HepG2 (cell line): ENCODE results near the gene SECTM1. TPM values are rescaled to one million over a fixed set of nuclear protein-coding genes. Genes with fewer than 3 reads are reported as not detected.

ENCODE experiments used
- AHR ChIP-seq: IDR thresholded peaks from 2 replicates; pipeline ENCODE4 v1.6.1; 2018; ENCODE audit warnings: missing genetic modification reagents, missing compliant biosample characterization
- ARHGAP35 ChIP-seq: sonication (generic); formaldehyde crosslinking; IDR thresholded peaks from 2 replicates; pipeline ENCODE4 v1.9.0; 2022; ENCODE audit warnings: mild to moderate bottlenecking, inconsistent platforms, moderate library complexity, missing genetic modification reagents, borderline replicate concordance
- FOXA1 ChIP-seq, 2 experiments: fragments of 450-650 bp in 1 of 2; sonication (generic) in 1 of 2; formaldehyde crosslinking in 1 of 2; IDR thresholded peaks; 2 replicates each; pipeline versions ENCODE4 v1.4.0 to v1.6.1; 2016 to 2020; ENCODE audit warnings: missing genetic modification reagents in 1 of 2
- FOXK1 ChIP-seq: sonication (generic); formaldehyde crosslinking; IDR thresholded peaks from 2 replicates; pipeline ENCODE4 v1.4.0; 2020; ENCODE audit warnings: low read depth, missing genetic modification reagents, borderline replicate concordance
- HES4 ChIP-seq: sonication (generic); formaldehyde crosslinking; IDR thresholded peaks from 2 replicates; pipeline ENCODE4 v1.9.0; 2021; ENCODE audit warnings: mild to moderate bottlenecking, missing genetic modification reagents, borderline replicate concordance
- HOXA9 ChIP-seq: sonication (generic); formaldehyde crosslinking; IDR thresholded peaks from 2 replicates; pipeline ENCODE4 v1.8.1; 2022; ENCODE audit warnings: missing genetic modification reagents, mild to moderate bottlenecking, moderate library complexity, borderline replicate concordance
- KMT2A ChIP-seq: sonication (generic); formaldehyde crosslinking; IDR thresholded peaks from 2 replicates; pipeline ENCODE4 v1.4.0; 2020; ENCODE audit warnings: missing genetic modification reagents
- MED13 ChIP-seq: sonication (generic); formaldehyde crosslinking; IDR thresholded peaks from 2 replicates; pipeline ENCODE4 v1.5.0; 2020; ENCODE audit warnings: missing genetic modification reagents
- MTA1 ChIP-seq: sonication (generic); formaldehyde crosslinking; IDR thresholded peaks from 2 replicates; pipeline ENCODE4 v1.4.0; 2020; ENCODE audit warnings: missing genetic modification reagents, mild to moderate bottlenecking, borderline replicate concordance
- PLRG1 ChIP-seq: fragments of 450-650 bp; conservative IDR thresholded peaks from 2 replicates; pipeline ENCODE4 v1.6.1; 2016
- TBX2 ChIP-seq: sonication (generic); formaldehyde crosslinking; IDR thresholded peaks from 2 replicates; pipeline ENCODE4 v1.5.0; 2020; ENCODE audit warnings: missing genetic modification reagents, mild to moderate bottlenecking, borderline replicate concordance
- TEAD2 ChIP-seq: sonication (generic); formaldehyde crosslinking; IDR thresholded peaks from 2 replicates; pipeline ENCODE4 v1.9.0; 2021; ENCODE audit warnings: missing genetic modification reagents
- TP53 ChIP-seq: sonication (generic); formaldehyde crosslinking; conservative IDR thresholded peaks from 2 replicates; pipeline ENCODE4 v1.4.0; 2020; ENCODE audit warnings: missing genetic modification reagents
- ZNF318 ChIP-seq: sonication (generic); formaldehyde crosslinking; IDR thresholded peaks from 2 replicates; pipeline ENCODE4 v1.4.0; 2020; ENCODE audit warnings: mild to moderate bottlenecking, missing genetic modification reagents
- ZNF572 ChIP-seq: sonication (generic); formaldehyde crosslinking; IDR thresholded peaks from 2 replicates; pipeline ENCODE4 v1.5.1; 2020; ENCODE audit warnings: mild to moderate bottlenecking, missing genetic modification reagents
- ZNF589 ChIP-seq: sonication (generic); formaldehyde crosslinking; conservative IDR thresholded peaks from 2 replicates; pipeline ENCODE4 v1.8.0; 2022; ENCODE audit warnings: mild to moderate bottlenecking, moderate library complexity, missing genetic modification reagents
- ZNF710 ChIP-seq: sonication (generic); formaldehyde crosslinking; IDR thresholded peaks from 2 replicates; pipeline ENCODE4 v1.5.0; 2020; ENCODE audit warnings: mild to moderate bottlenecking, missing genetic modification reagents, borderline replicate concordance
- ZNF773 ChIP-seq: sonication (generic); formaldehyde crosslinking; IDR thresholded peaks from 2 replicates; pipeline ENCODE4 v1.4.0; 2020; ENCODE audit warnings: missing genetic modification reagents, borderline replicate concordance
- polyA plus RNA-seq, 8 experiments: library from polyadenylated mRNA; depleted of rRNA in 3 of 8; stranded (reverse) in 7 of 8; unstranded in 1 of 8; fragments of >200 nt; fragmentation: Illumina TruSeq in 4 of 8; extraction: Trizol in 4 of 8; gene quantifications; 2 replicates each; pipeline versions ENCODE4 v1.2.1 to v1.2.3, GENCODE V29; 2011 to 2016; ENCODE audit warnings: low read depth in 4 of 8, missing spikeins in 1 of 8, mixed read lengths in 1 of 8; ENCODE audit not compliant: insufficient read depth in 1 of 8
- total RNA-seq, 5 experiments: library from RNA; depleted of rRNA; stranded (reverse); fragments of >200 nt; fragmentation: Illumina TruSeq; extraction: Trizol; gene quantifications; 2 replicates each; pipeline ENCODE4 v1.2.3, GENCODE V29; 2016; ENCODE audit warnings: low read depth in 1 of 5
- TF ChIP-seq, protein P1 (sequence below): IDR thresholded peaks from 2 replicates; pipeline ENCODE4 v1.6.1; 2018; ENCODE audit warnings: missing genetic modification reagents, mild to moderate bottlenecking, missing compliant biosample characterization

The SECTM1 gene
- total and polyA plus RNA-seq, 2 of the 13 experiments (the other 11 are each of a cell fraction or from before 2014, with no cell fraction given), result 3.5 to 5.3 TPM

GRCh38 chr17:82332669-82333278 is 792 bp downstream of the SECTM1 start (continued):
- TF ChIP-seq MED13 (CRISPR knock-in tag) (no peak), TBX2 (CRISPR knock-in tag) (peak; percentile 44; the same call in 1 of the 2 replicates), AHR (CRISPR knock-in tag) (peak; percentile 26; the same call in 1 of the 2 replicates), ZNF710 (CRISPR knock-in tag) (no peak), PLRG1 (no peak), HOXA9 (CRISPR knock-in tag) (0 out of 2 replicates have a peak, but pooled peaks have one; percentile 32), HES4 (CRISPR knock-in tag) (peak; percentile 72; the same call in 1 of the 2 replicates), MTA1 (CRISPR knock-in tag) (0 out of 2 replicates have a peak, but pooled peaks have one; percentile 18), FOXK1 (CRISPR knock-in tag) (no peak), ARHGAP35 (no peak), ZNF589 (CRISPR knock-in tag) (no peak), KMT2A (CRISPR knock-in tag) (no peak), ZNF318 (CRISPR knock-in tag) (no peak), ZNF572 (CRISPR knock-in tag) (0 out of 2 replicates have a peak, but pooled peaks have one; percentile 57), FOXA1 (IDR thresholded peaks at IDR 0.05) (no peak), FOXA1 (CRISPR knock-in tag; IDR thresholded peaks at IDR 0.05) (no peak), ZNF773 (CRISPR knock-in tag) (no peak), TP53 (CRISPR knock-in tag) (no peak), TEAD2 (no peak)
- TF ChIP-seq, protein P1, sequence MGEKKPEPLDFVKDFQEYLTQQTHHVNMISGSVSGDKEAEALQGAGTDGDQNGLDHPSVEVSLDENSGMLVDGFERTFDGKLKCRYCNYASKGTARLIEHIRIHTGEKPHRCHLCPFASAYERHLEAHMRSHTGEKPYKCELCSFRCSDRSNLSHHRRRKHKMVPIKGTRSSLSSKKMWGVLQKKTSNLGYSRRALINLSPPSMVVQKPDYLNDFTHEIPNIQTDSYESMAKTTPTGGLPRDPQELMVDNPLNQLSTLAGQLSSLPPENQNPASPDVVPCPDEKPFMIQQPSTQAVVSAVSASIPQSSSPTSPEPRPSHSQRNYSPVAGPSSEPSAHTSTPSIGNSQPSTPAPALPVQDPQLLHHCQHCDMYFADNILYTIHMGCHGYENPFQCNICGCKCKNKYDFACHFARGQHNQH (CRISPR knock-in tag), result no peak; the same call in 1 of the 2 replicates
